ENCODE data around the gene PTPRE.
A peak's percentile ranks its signal among the peaks of the same experiment; 100 is the strongest.

Gene PTPRE

DNA sequence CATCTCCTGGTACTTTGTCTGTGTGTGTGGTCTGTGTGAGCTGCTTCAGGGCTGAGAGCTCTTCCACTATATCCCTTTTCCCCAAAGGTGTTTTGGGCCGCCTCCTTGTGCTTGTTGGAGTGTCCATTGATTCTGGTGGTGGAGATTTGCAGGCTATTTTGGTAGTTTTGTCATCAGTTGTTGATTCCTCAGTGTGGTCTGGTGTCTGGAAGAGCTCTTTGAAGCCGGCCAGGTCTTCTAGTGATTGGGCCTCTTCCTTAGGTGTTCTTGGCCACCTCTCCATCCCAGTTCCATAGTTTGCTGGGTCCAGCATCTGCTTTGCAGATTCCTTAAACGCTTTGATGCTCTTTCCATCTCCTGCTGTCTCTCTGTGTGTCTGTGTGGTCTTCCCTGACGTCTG, 198.5 kb downstream of the PTPRE start:
- no peak for DNase-seq

- no peak for DNase-seq
Observed at GRCh38 chr10:128109707-128110106, 202.8 kb downstream of the PTPRE start.

DNA sequence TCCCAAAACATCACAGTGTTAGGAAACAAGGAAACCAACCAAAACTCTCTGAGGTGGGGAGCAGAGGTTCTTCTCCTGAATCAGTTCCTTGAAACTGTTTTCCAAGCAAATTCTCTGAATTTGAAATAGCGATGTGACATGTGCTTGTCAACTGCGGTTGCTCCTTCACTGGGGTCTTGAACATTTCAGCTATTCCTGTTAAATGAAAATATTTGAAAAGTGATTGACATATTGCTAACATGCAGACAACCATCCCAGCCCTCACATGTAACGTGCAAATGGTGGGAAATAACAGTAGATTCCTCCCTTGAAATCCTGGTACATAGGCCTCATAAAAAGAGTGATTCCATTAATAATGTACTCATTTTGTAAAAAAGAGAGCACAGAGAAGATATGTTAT, 203.4 kb downstream of the PTPRE start:
- no peak for DNase-seq

DNA sequence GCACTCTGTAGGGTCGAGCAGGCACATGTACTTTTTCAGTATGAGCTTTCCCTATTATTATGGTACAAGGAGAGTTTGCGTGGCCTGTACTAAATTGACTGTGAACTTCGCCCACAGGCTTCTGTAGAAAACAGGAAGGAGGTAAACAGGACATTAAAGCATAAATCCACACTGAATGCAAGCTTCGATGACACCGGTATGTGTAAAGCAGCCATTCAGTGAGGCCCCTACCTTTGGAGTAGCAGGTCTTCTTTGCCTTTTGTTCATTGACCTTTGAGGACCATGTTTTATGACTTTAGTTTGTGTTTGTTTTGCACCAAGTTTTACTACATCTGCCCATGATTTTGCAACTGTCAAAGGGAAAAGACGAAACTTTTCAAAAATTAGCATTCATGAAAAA, 204.8 kb downstream of the PTPRE start:
- no peak for DNase-seq

- no peak for DNase-seq
Observed at GRCh38 chr10:128113026-128113425, 206.1 kb downstream of the PTPRE start.

DNA sequence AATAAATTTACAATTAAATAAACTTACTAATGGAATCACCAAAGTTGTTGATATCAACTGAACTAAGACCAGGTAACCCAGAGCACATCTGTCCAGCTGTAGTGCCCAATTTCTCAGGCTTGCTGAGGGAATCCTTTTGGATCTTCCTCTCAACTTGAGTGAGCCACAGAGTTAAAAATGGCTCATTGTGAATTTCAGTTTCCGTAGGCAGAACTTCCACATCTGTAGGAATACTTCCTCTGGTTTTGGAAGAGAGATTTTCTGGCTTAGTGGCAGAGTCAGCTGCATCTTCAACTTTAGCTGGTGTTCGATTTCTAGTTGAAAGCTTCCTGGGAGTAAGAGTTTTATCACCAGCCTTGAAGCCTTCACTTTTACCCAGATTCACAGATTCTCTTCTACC, 208.0 kb downstream of the PTPRE start:
- no peak for DNase-seq

DNA sequence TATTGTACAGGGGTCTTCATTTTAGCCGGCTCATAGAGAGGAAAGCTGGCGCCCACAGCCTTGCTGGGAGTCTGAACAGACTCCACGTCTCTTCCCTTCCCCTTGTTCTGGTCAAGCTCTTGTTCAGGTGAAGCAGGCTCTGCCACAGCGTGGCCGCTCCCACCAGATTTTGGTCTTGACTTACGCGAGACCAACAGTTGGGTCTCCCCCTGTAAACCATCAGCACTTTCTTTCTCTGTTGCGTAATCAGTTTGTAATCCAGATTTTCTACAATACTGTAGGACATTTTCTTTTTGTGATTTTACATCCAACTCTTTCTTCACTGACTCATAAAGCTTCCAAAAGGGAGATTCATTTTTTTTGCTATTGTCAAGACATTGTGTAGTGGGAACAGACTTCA, 208.5 kb downstream of the PTPRE start:
- no peak for DNase-seq

- no peak for DNase-seq
Observed at GRCh38 chr10:128116187-128116586, 209.3 kb downstream of the PTPRE start.

DNA sequence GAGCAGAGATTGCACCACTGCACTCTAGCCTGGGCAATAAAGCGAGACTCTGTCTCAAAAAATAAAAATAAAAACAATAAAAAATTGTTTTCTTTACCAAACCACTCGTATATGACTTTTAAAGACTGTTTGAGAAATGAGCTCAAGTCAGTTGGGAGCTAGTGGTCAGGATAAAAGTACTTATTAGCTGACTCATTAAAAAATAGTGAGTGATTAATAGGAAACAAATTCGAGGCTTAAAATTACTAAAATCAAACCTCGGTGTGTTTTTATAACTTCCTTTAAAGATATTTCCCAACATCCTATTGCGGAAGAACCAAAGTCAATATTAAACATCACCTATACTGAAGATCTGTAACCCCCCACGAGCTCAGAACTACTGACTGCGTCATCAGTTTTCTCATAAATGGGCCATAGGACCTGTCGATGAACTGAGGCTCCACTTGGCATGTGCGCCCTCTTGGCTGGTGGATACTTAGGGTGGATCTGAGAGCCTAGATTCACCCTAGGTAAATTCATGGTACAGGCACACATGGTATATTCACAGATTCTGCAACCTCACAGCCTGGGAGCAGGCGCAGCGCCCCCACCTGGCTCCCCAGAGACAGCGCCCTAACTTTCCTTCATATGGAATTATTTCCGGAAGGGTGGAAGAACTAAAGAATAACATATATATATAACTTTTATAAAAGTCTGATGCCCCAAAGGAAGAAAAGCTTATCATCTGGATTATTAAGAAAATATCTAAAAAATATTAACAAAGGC, 210.1 kb downstream of the PTPRE start:
- DNase-seq: no peak

DNA sequence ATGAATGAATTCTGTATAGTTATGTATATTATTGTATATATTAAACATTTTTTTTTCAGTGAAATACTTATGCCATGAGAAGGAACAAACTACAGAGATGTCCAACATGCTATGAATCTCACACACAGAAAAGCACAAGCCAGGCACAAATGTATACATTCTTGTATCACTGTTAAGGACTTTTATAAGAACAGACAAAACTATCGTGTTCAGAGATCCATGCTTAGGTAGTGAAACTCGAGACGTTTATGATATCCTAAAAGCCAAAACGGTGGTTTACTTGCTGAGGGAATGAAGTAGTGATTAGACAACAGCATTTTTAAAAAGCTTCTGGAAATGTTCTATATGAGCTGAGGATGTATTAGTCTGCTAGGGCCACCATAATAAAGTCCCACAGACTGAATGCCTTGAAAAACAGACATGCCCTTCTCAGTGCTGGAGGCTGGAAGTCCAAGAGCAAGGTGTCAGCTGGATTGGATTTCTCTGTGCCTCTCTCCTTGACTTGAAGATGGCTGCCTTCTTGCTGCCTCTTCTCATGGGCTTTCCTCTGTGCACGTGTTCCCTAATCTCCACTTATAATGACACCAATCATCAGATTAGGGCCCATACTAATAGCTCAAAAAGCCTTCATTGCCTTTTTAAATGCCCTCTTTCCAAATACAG, 215.0 kb downstream of the PTPRE start:
- no peak for DNase-seq

GRCh38 chr10:128122931-128123330, 216.0 kb downstream of the PTPRE start:
- no peak for DNase-seq

GRCh38 chr10:128123846-128124245, 216.9 kb downstream of the PTPRE start:
- DNase-seq: no peak

GRCh38 chr10:128124813-128125403, 218.0 kb downstream of the PTPRE start:
- DNase-seq: no peak

GRCh38 chr10:128125416-128125943, 218.6 kb downstream of the PTPRE start:
- no peak for DNase-seq

- DNase-seq: peak; percentile 93
Observed at GRCh38 chr10:128125944-128126764, 219.3 kb downstream of the PTPRE start, which contains the start of gene MKI67. TSS of gene MKI67 (minus strand) at chr10:128126423. CDS start at chr10:128125667, 756 bp downstream.

GRCh38 chr10:128128582-128128981, 221.7 kb downstream of the PTPRE start:
- DNase-seq: no peak

- no peak for DNase-seq
Observed at GRCh38 chr10:128130051-128130450, 223.1 kb downstream of the PTPRE start.

Data from CD4-positive, alpha-beta T cell treated with Interleukin-21 for 1 hour (primary cell).